H54 (cell line): ENCODE measurements around the gene CEP164.

Source experiments
- DNase-seq: peaks from one replicate; pipeline ENCODE4 v3.0.0; 2011; ENCODE audit warnings: low spot score, mixed read lengths; ENCODE audit not compliant: insufficient read length
- FAIRE-seq: peaks from 3 replicates; lab custom pipeline; 2011; peaks lifted over from hg19 to GRCh38; lab: Jason Lieb, UNC
- POLR2A ChIP-seq: IDR thresholded peaks from 2 replicates; pipeline ENCODE4 v1.6.1; 2011; ENCODE audit warnings: low read depth, mild to moderate bottlenecking, low read length

Gene CEP164

GRCh38 chr11:117361432-117361831 lies 33.8 kb downstream of the CEP164 start:
- DNase-seq (no peak), FAIRE-seq (no peak)
- no peak for TF ChIP-seq POLR2A

- no peak for TF ChIP-seq POLR2A
These were observed 38.6 kb downstream of the CEP164 start for GRCh38 chr11:117366248-117366647.

GRCh38 chr11:117366875-117367274 lies 39.2 kb downstream of the CEP164 start:
- no peak for TF ChIP-seq POLR2A
- no peak for FAIRE-seq
- no peak for DNase-seq

More at GRCh38 chr11:117366248-117366647, 38.6 kb downstream of the CEP164 start:
- DNase-seq (no peak), FAIRE-seq (no peak)

GRCh38 chr11:117369534-117369933 lies 41.9 kb downstream of the CEP164 start:
- TF ChIP-seq POLR2A = no peak
- FAIRE-seq = no peak
- DNase-seq = no peak

GRCh38 chr11:117371453-117371852 lies 43.8 kb downstream of the CEP164 start:
- no peak for DNase-seq
- TF ChIP-seq POLR2A = no peak
- no peak for FAIRE-seq

GRCh38 chr11:117374316-117375055 lies 46.8 kb downstream of the CEP164 start:
- FAIRE-seq = no peak
- no peak for TF ChIP-seq POLR2A
- DNase-seq = no peak

- no peak for DNase-seq
- no peak for FAIRE-seq
- TF ChIP-seq POLR2A = no peak
These were observed 48.3 kb downstream of the CEP164 start for GRCh38 chr11:117375960-117376359.

- FAIRE-seq (no peak), DNase-seq (no peak)
- TF ChIP-seq POLR2A = no peak
These were observed 48.9 kb downstream of the CEP164 start for GRCh38 chr11:117376517-117376916.

- FAIRE-seq (no peak), DNase-seq (no peak)
- TF ChIP-seq POLR2A = no peak
These were observed 51.6 kb downstream of the CEP164 start for GRCh38 chr11:117378976-117379865.

- TF ChIP-seq POLR2A = no peak
- FAIRE-seq (no peak), DNase-seq (no peak)
These were observed 53.0 kb downstream of the CEP164 start for GRCh38 chr11:117380676-117381075.

- DNase-seq (no peak), FAIRE-seq (no peak)
- no peak for TF ChIP-seq POLR2A
These were observed 54.1 kb downstream of the CEP164 start for GRCh38 chr11:117381481-117382387.

- TF ChIP-seq POLR2A = no peak
- DNase-seq = no peak
- no peak for FAIRE-seq
These were observed 55.1 kb downstream of the CEP164 start for GRCh38 chr11:117382746-117383145.

GRCh38 chr11:117384045-117384444 lies 56.4 kb downstream of the CEP164 start:
- DNase-seq = peak; percentile 64
- FAIRE-seq = peak; percentile 79
- TF ChIP-seq POLR2A = no peak

GRCh38 chr11:117385471-117385870 lies 57.8 kb downstream of the CEP164 start:
- FAIRE-seq (no peak), DNase-seq (no peak)
- TF ChIP-seq POLR2A = no peak
